NCI-H2196 treated with DMSO at 0.1 percent for 48 hours (cell line): ENCODE results near the gene HAAO.

Experiments
- DNase-seq: peaks from one replicate; lab custom pipeline; 2025; ENCODE audit not compliant: unreplicated experiment; lab: John Stamatoyannopoulos, UW

The HAAO gene

DNA sequence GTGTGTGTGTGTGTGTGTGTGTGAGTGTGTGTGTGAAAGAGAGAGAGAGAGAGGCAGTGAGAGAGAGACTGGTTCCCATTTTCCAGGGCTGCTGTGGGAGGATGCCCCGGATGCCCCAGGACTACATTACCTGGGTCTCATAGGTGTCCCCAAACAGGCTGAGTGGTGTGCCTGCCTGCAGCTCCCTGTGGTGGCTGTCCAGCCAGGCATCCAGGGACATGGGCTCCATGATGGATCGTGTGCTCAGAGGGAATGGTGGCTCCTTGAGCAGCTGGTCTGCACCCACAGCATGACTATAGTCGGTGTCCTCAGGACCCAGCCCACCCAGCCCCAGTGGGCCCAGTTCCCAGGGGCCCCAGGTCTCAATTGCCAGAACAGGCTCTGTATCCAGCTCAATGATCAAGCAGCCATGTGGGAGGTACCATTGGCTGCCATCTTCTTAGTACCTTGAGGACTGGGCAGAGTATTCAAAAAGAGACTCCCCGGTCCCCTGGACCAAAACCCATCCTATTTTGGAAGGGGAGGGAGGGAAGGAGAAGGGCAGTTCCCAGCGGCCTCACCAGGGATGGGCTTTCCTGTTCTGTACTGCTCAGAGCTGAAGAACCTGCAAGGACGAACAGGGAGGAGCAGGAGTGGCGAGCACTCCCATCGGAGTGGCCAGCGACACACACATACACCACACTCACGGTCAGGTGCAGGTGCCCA is 22.6 kb downstream of the HAAO start:
- no peak for DNase-seq

DNA sequence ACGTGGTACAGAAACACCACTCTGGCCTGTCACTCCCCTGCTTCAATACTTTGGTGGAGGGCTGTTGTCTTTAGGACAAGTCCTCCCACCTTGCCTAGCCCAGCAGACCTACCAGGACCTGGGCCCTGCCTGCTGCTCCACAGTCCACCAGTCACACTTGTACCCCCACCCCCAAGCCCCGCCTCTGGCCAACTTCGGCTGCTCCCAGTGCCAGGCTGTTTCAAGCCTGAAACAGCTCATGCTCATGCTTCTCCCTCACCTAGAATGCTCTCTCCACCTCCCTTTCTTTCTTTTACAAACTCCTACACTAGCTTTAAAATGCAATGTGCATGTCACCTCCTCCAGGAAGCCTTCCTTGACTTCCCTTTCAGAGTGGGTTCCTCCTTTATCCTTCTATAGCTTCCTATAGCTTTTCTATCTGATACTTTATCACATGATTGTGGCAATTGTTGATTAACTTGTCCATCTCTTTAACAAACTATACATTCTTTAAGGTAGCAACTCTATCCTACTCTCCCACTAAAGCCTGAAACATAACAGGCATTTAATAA is 23.6 kb downstream of the HAAO start:
- DNase-seq: no peak

DNA sequence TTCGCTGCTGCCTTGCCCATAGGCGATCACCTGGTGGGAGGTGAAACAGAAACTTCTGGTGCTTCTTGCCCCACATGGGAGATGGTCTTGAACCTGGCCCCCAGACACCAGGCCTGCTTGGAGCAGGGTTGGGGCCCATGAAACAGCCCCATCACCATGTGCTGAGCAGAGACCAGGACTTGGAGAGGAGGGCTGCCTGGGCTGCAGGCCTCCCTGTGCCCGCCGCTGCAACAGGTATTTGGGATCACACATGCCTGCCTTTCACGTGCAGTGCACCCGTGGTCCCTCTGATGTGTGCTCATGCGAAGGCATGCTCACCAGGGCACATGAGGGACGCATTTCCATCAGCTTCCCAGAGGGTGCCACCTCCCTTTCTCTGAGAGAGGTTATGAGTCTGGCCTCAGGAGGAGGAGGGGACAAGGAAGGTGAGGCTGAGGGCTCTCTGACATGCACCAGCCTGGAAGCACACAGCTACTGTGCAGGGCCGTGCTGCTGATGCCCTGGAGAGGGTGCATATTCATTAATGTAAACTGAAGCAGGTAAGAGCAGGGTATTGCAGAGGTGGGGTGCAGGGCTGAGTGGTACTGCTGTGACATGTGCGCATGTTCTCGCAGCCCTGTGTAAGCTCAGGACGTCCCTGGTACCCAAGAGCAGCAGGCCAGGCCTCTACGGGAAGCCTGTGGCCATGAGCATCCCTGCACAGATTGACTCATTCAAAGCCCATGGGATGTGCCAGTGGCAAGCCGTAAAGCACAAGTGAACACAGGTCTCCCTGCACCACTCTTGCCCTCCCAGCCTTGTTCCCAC is 24.3 kb downstream of the HAAO start:
- no peak for DNase-seq

DNA sequence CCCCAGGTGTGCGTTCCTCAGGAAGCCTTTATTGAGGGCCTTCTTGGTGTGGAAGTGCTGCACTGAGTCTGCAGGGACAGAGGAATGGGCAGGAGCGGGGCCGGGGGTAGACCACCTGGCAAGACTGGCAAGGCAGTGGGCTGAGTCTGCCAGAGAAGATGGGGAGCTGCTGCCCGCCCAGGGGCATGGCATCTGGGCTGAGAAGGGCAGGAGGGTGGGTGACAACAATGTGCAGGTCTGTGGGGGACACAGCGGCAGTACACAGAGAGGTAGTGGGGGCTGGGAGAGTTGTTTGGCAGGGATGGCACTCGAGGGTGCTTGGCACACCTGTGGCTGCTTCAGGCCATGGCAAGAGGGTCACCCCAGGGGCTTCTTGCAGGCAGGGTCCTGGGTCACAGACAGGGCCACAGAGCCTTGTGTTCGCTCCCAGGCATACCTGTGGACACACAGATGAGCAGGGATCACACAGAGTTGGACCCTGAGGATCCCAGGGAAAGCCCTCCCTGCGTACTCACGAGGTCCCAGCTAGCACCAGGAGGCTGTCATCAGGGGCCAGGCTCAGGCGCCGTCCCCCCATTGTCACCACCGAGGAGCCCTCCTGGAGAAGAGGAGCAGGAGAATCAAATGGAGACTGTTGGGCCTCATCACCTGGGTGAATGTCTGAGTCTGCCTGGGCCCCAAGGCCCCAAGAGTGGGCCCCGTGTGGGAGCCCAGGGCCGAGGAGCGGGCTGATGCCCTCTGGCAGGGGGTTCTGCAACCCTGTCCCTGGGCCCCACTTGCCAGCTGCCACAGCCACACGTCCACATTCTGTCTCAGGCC is 25.1 kb downstream of the HAAO start:
- no peak for DNase-seq

DNA sequence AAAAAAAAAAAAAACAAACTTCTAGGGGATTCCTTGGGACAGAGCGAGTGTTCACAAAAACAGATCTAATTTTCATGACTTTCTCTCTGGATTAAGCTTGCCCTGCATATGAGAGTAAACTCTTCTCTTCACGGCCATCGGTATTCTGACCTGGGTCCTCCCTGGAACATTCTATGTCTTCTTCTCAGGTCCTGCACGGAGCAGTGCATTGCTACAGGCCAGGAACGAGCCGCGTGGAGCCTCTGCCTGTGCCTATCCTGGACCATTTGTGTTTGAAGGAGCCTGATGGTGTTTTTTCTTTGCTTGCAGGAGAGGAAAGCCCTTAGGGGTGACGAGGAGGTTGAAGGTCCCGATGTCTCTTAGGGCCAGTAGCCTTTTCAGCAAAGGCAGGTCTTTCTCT is 26.7 kb downstream of the HAAO start:
- no peak for DNase-seq

DNA sequence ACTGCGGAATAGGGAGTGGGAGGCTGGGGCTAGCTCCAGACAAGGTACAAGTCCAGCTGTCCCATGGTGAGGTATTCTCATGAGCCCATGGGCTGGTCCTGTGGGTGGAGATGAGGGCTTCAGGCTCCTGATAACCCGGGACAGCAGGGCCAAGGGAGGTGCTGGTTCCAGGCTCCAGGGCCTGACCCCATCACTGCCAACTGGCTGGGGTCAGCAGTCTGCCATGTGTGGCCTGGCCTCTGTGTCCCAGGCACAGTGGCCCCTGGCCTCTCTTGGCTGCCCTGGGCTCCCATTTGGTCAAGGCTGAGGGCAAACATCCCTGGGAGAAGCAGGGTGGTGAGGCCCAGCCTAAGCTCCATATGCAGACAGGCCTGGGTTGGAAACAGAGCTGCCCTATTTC is 27.5 kb downstream of the HAAO start:
- DNase-seq: no peak

- DNase-seq: no peak
Observed at GRCh38 chr2:42764096-42764495, 28.3 kb downstream of the HAAO start, which contains the start of gene OXER1. Gene OXER1 (minus strand): TSS chr2:42764135. CDS start chr2:42764062, 73 bp downstream.

- DNase-seq: no peak
Observed at GRCh38 chr2:42762823-42763804, 29.3 kb downstream of the HAAO start.

DNA sequence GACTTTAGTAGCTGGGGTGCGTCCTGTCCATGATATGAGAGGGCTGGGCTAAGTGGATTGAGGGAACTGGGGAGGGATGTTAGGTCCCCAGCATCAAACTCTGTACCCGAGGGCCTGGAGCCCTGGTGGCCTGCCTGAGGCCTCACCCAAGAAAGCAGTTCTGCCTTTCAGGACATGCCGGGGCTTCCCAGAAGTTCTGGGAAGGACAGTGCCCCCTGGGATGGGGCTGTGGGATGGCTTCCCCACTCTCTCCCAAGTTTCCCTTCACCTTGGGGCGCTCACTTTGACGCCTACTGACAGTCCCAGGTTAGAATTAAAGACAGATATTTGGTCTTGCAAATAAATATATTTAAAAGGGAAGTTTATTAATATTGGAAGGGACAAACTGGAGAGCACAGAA is 30.2 kb downstream of the HAAO start:
- no peak for DNase-seq

- DNase-seq: no peak
Observed at GRCh38 chr2:42761554-42761953, 30.8 kb downstream of the HAAO start.

GRCh38 chr2:42758751-42759150 is 33.6 kb downstream of the HAAO start:
- no peak for DNase-seq

- DNase-seq: no peak
Observed at GRCh38 chr2:42757981-42758740, 34.2 kb downstream of the HAAO start.

DNA sequence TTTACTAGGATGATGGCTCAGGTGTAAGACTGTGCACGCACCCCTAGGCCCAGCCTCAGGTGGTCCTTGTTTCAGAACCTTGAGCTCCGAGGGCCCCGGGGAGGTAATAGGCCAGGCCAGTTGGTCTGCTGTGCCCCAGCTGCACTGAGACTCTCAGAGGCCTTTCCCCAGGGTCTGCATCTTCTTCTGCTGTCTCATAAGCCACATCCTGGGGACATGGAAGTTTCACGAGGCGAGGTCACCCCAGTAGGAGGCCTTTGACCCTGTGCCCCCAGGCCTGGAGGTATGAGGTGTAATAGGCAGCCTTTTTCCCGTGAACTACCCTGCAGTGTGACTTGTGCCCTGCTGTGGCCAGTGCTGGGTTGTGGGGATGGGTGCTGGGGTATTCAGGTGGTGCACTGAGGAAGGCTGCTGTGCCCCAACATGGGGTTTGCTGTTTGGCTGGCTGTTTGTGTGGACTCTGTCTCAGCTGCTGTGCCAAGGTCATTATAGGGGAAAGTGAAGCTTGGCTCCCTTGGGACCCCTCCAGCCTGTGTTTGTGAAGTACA is 35.3 kb downstream of the HAAO start:
- DNase-seq: no peak

- no peak for DNase-seq
Observed at GRCh38 chr2:42756150-42756775, 36.1 kb downstream of the HAAO start.

- no peak for DNase-seq
Observed at GRCh38 chr2:42755191-42755880, 37.0 kb downstream of the HAAO start.

DNA sequence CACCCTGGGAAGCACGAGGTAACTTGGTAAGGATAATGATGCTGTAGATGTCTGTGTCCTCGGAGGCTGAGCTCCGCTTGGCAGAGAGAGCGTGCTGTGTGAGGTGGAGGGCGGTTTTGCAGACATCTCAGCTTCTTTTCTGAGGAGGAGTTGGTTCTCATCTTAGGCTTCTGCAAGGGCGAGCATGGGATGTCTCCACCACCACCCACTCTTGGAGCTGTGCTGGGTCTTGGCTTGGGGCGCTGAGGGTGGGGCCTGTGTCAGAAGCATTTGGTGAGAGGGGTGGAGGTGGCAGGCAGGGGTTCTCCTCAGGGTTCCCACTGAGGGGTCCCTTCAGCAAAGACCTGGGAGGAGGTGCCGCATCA is 37.6 kb downstream of the HAAO start:
- DNase-seq: no peak

- DNase-seq: no peak
Observed at GRCh38 chr2:42754021-42754775, 38.2 kb downstream of the HAAO start.
